CD8-positive, alpha-beta memory T cell (primary cell): ENCODE results near the gene NIPSNAP3A. TPM values are rescaled to one million over a fixed set of nuclear protein-coding genes. Genes with fewer than 3 reads are reported as not detected.

Source experiments
- CTCF ChIA-PET: fragments of 350-600 bp; sonication (Branson Sonifier 250); formaldehyde crosslinking; loops from one replicate; lab custom pipeline; 2021; ENCODE audit warnings: antibody characterized with exemption; lab: Charles Lee
- POLR2A ChIA-PET: fragments of 350-600 bp; sonication (Branson Sonifier 250); formaldehyde crosslinking; loops from one replicate; lab custom pipeline; 2021; ENCODE audit warnings: antibody characterized with exemption; lab: Charles Lee
- DNase-seq, 5 donors: peaks; one replicate each; pipeline versions ENCODE4 v3.0.0 to v3.0.0-alpha.2; 2020 to 2022; ENCODE audit warnings: mixed read lengths in 1 of 5
- H3K27ac ChIP-seq: one replicate; pipeline ENCODE4 v1.7.0; 2013; ENCODE audit warnings: low read depth, mild to moderate bottlenecking, low read length, moderate library complexity
- H3K27me3 ChIP-seq: 2 replicates; pipeline ENCODE4 v1.7.0; 2013; ENCODE audit warnings: low read length, mild to moderate bottlenecking; ENCODE audit not compliant: insufficient read depth, poor library complexity, severe bottlenecking
- H3K36me3 ChIP-seq: 2 replicates; pipeline ENCODE4 v1.7.0; 2013; ENCODE audit warnings: mild to moderate bottlenecking, low read length, moderate library complexity; ENCODE audit not compliant: insufficient read depth
- H3K4me1 ChIP-seq: 2 replicates; pipeline ENCODE4 v1.7.0; 2013; ENCODE audit warnings: mild to moderate bottlenecking, low read length, moderate library complexity; ENCODE audit not compliant: insufficient read depth
- H3K4me3 ChIP-seq: 2 replicates; pipeline ENCODE4 v1.7.0; 2013; ENCODE audit warnings: mild to moderate bottlenecking, low read length
- H3K9me3 ChIP-seq: 2 replicates; pipeline ENCODE4 v1.7.0; 2013; ENCODE audit warnings: mild to moderate bottlenecking, low read length
- H3K27ac Mint-ChIP-seq, 8 donors: one replicate each; pipeline ENCODE4 v1.8.0; 2020 to 2021; ENCODE audit warnings: mixed read lengths in 8 of 8, mild to moderate bottlenecking in 6 of 8, inconsistent platforms in 3 of 8, moderate library complexity in 3 of 8
- H3K27me3 Mint-ChIP-seq, 2 donors: one replicate each; pipeline ENCODE4 v1.8.0; 2020 to 2021; ENCODE audit warnings: mixed read lengths in 2 of 2, mild to moderate bottlenecking in 1 of 2, moderate library complexity in 1 of 2
- H3K36me3 Mint-ChIP-seq, 3 donors: one replicate each; pipeline ENCODE4 v1.8.0; 2020 to 2021; ENCODE audit warnings: mixed read lengths in 3 of 3, inconsistent platforms in 1 of 3, mild to moderate bottlenecking in 1 of 3
- H3K4me1 Mint-ChIP-seq, 3 donors: one replicate each; pipeline ENCODE4 v1.8.0; 2020 to 2021; ENCODE audit warnings: mixed read lengths in 3 of 3, inconsistent platforms in 1 of 3, mild to moderate bottlenecking in 1 of 3
- H3K4me3 Mint-ChIP-seq, 7 donors: one replicate each; pipeline ENCODE4 v1.8.0; 2020 to 2021; ENCODE audit warnings: mixed read lengths in 7 of 7, mild to moderate bottlenecking in 6 of 7, moderate library complexity in 4 of 7, inconsistent platforms in 2 of 7
- H3K9me3 Mint-ChIP-seq, 5 donors: one replicate each; pipeline ENCODE4 v1.8.0; 2020 to 2022; ENCODE audit warnings: mixed read lengths in 5 of 5, mild to moderate bottlenecking in 3 of 5, moderate library complexity in 2 of 5, inconsistent platforms in 1 of 5
- polyA plus RNA-seq: library from polyadenylated mRNA; unstranded; fragments of 300-500 nt; fragmentation: Illumina TruSeq; gene quantifications from one replicate; pipeline ENCODE4 v1.2.3, GENCODE V29; 2021
- total RNA-seq, 2 experiments: library from RNA; stranded (reverse); gene quantifications; one replicate each; pipeline ENCODE4 v1.2.3, GENCODE V29; 2021

Gene NIPSNAP3A
- total and polyA plus RNA-seq, 3 experiments from 2014 or later: 9.1 to 21.8 (median 10.1) TPM

DNA sequence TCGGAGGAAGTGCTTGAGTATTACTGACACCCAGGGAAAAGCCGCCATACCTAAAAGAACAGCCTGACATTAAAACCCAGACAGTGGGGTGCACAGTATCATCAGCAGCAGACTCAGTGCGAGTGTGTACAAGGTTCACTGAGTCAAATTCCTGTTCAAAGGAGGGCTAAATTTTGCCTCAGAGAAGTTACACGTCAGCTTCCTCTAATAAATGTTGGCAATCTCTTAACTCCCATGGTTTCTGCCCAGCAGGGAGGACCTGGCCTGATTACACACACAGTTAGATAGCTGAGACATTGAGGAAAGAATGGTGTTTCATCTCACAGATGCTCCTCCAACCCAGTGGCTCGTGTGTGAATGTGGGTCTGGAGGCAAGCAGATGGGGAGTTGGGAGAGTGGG lies 54.6 kb downstream of the NIPSNAP3A start:
- no peaks in the 10 kb centered on the region for H3K4me1 ChIP-seq
- DNase-seq: no peak
- no peak overlapping the region for H3K27ac ChIP-seq
- no peaks in the 10 kb centered on the region for H3K36me3 ChIP-seq
- H3K27me3 ChIP-seq: no peaks in the 10 kb centered on the region
- H3K36me3 Mint-ChIP-seq: peaks cover 0 to 8% (median 2%) of the 10 kb centered on the region in 3 donors
- H3K27ac Mint-ChIP-seq: no peak overlapping the region
- H3K9me3 ChIP-seq: no peaks in the 10 kb centered on the region
- POLR2A ChIA-PET: no interaction called here
- no peak overlapping the region for H3K4me3 ChIP-seq
- CTCF ChIA-PET: no interaction called here
- no peaks in the 10 kb centered on the region for H3K4me1 Mint-ChIP-seq
- no peak overlapping the region for H3K4me3 Mint-ChIP-seq
- H3K27me3 Mint-ChIP-seq: peaks cover 0 to 2% of the 10 kb centered on the region in 2 donors
- H3K9me3 Mint-ChIP-seq: no peaks in the 10 kb centered on the region

DNA sequence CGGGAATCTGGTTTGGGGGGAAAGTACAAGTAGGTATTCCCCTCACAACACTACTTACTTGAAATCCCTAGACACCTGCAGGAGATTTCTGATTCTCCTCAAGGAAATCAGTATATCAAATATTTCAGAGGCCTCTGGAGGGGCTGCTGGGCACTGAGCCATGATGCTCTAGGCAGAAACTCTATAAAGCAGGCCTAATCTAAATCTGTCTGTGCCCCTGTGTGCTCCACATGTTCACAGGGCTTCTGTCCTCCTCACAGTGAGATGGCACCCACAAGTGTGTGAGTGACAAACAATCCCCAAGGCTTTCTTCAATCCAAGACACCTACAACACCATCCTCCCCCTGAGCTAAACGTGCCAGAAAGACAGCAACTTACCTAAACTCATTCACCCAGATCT lies 55.4 kb downstream of the NIPSNAP3A start:
- ChIA-PET POLR2A (no interaction called here), CTCF (no interaction called here)
- H3K36me3 ChIP-seq: no peaks in the 10 kb centered on the region
- no peaks in the 10 kb centered on the region for H3K9me3 ChIP-seq
- no peaks in the 10 kb centered on the region for H3K4me1 Mint-ChIP-seq
- DNase-seq: no peak
- H3K27ac ChIP-seq: no peak overlapping the region
- H3K27me3 Mint-ChIP-seq: peaks cover 0 to 2% of the 10 kb centered on the region in 2 donors
- H3K4me1 ChIP-seq: no peaks in the 10 kb centered on the region
- H3K4me3 Mint-ChIP-seq: no peak overlapping the region
- H3K4me3 ChIP-seq: no peak overlapping the region
- no peaks in the 10 kb centered on the region for H3K27me3 ChIP-seq
- peaks cover 0 to 8% (median 2%) of the 10 kb centered on the region in 3 donors for H3K36me3 Mint-ChIP-seq
- no peak overlapping the region for H3K27ac Mint-ChIP-seq
- H3K9me3 Mint-ChIP-seq: no peaks in the 10 kb centered on the region

DNA sequence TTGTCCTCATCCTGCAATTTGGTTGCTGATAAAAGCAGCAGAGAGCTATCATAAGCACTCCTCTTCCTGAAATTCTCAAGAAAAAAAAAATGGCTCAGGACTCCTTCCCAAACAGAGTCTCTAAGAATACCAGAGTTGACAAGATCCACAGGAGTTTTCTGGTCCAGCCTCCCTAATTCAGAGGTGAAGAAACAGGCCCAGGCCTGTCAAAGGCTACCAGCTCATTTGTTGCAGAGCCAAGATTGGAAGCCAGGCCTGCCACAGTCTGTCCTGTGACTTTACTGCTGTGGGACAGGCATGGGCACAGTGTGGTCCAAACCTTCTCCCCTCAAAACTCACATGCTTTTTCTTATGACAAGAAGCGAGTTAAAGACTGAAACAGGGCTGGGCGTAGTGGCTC lies 58.0 kb downstream of the NIPSNAP3A start:
- Mint-ChIP-seq H3K4me3 (no peak overlapping the region), H3K27me3 (no peaks in the 10 kb centered on the region), H3K36me3 (peaks cover 0 to 8% (median 2%) of the 10 kb centered on the region in 3 donors), H3K27ac (no peak overlapping the region), H3K4me1 (no peaks in the 10 kb centered on the region), H3K9me3 (no peaks in the 10 kb centered on the region)
- Histone ChIP-seq H3K4me1 (no peaks in the 10 kb centered on the region), H3K27ac (no peak overlapping the region), H3K4me3 (no peak overlapping the region), H3K27me3 (no peaks in the 10 kb centered on the region), H3K36me3 (no peaks in the 10 kb centered on the region), H3K9me3 (no peaks in the 10 kb centered on the region)
- ChIA-PET CTCF (no interaction called here), POLR2A (no interaction called here)
- no peak for DNase-seq

DNA sequence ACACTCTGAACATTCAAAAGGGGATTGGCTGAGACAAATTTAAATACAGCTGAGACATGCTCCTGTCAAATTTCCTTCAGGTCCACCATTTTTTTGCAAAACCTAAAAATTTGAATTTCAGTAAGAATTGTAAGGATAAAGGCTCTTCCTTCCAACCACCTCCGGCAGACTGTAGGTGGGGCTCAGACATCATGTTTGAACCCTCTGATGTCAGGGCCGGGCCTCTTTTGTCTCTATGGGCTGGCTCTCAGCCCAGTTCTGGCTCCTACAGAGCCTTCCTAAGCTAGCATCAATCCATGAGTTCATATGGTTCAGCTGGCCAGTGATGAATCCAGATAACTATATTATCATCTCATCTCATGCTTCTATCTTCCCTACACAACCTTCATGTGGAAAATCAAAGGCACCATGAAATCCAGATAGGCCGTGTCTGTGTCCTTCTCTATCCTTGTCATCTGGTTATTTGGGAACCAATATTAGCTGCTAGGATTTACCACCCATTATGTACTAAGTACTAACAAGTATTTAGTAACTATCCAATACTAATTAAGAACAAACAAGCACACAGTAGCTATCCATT lies 60.6 kb downstream of the NIPSNAP3A start:
- H3K27ac ChIP-seq: no peak overlapping the region
- H3K27ac Mint-ChIP-seq: no peak overlapping the region
- H3K9me3 Mint-ChIP-seq: no peaks in the 10 kb centered on the region
- H3K4me3 Mint-ChIP-seq: no peak overlapping the region
- DNase-seq: no peak
- no peaks in the 10 kb centered on the region for H3K27me3 ChIP-seq
- no peaks in the 10 kb centered on the region for H3K9me3 ChIP-seq
- ChIA-PET CTCF (no interaction called here), POLR2A (no interaction called here)
- no peaks in the 10 kb centered on the region for H3K4me1 ChIP-seq
- no peaks in the 10 kb centered on the region for H3K27me3 Mint-ChIP-seq
- H3K4me3 ChIP-seq: no peak overlapping the region
- no peaks in the 10 kb centered on the region for H3K36me3 ChIP-seq
- H3K4me1 Mint-ChIP-seq: no peaks in the 10 kb centered on the region
- H3K36me3 Mint-ChIP-seq: peaks cover 0 to 5% (median under 1%) of the 10 kb centered on the region in 3 donors

Other genes with a start within 250 kb of the NIPSNAP3A start
- not detected for gene OR13F1, start 243.4 kb upstream of the NIPSNAP3A start, total RNA-seq
- gene OR13F1, start 243.4 kb upstream of the NIPSNAP3A start, polyA plus RNA-seq: not detected
- gene OR13C4, start 220.5 kb upstream of the NIPSNAP3A start, total RNA-seq: not detected
- gene OR13C4, start 220.5 kb upstream of the NIPSNAP3A start, polyA plus RNA-seq: not detected
- gene OR13C3, start 210.8 kb upstream of the NIPSNAP3A start, total RNA-seq: not detected
- not detected for gene OR13C3, start 210.8 kb upstream of the NIPSNAP3A start, polyA plus RNA-seq
- gene OR13C8, start 178.5 kb upstream of the NIPSNAP3A start, total RNA-seq: not detected
- gene OR13C8, start 178.5 kb upstream of the NIPSNAP3A start, polyA plus RNA-seq: not detected
- not detected for gene OR13C5, start 148.3 kb upstream of the NIPSNAP3A start, total RNA-seq
- gene OR13C5, start 148.3 kb upstream of the NIPSNAP3A start, polyA plus RNA-seq: not detected
- gene OR13C2, start 142.1 kb upstream of the NIPSNAP3A start, total RNA-seq: not detected
- not detected for gene OR13C2, start 142.1 kb upstream of the NIPSNAP3A start, polyA plus RNA-seq
- not detected for gene OR13C9, start 129.5 kb upstream of the NIPSNAP3A start, total RNA-seq
- gene OR13C9, start 129.5 kb upstream of the NIPSNAP3A start, polyA plus RNA-seq: not detected
- not detected for gene OR13D1, start 53.2 kb upstream of the NIPSNAP3A start, total RNA-seq
- gene OR13D1, start 53.2 kb upstream of the NIPSNAP3A start, polyA plus RNA-seq: not detected
- under 1 TPM; 0.18 to 0.46 TPM for gene NIPSNAP3B, start 16.4 kb downstream of the NIPSNAP3A start, total RNA-seq
- not detected for gene NIPSNAP3B, start 16.4 kb downstream of the NIPSNAP3A start, polyA plus RNA-seq
- under 1 TPM; 0.83 to 0.89 TPM for gene ABCA1, start 180.5 kb downstream of the NIPSNAP3A start, total RNA-seq
- gene ABCA1, start 180.5 kb downstream of the NIPSNAP3A start, polyA plus RNA-seq: not detected